Fibroblast of skin of left biceps (primary cell): Measurements from ENCODE around the gene PTGES2.

Experiments used
- DNase-seq, 2 experiments: peaks; one replicate each; pipeline ENCODE4 v3.0.0-alpha.2; 2013; ENCODE audit warnings: low read depth in 2 of 2

The PTGES2 gene

DNA sequence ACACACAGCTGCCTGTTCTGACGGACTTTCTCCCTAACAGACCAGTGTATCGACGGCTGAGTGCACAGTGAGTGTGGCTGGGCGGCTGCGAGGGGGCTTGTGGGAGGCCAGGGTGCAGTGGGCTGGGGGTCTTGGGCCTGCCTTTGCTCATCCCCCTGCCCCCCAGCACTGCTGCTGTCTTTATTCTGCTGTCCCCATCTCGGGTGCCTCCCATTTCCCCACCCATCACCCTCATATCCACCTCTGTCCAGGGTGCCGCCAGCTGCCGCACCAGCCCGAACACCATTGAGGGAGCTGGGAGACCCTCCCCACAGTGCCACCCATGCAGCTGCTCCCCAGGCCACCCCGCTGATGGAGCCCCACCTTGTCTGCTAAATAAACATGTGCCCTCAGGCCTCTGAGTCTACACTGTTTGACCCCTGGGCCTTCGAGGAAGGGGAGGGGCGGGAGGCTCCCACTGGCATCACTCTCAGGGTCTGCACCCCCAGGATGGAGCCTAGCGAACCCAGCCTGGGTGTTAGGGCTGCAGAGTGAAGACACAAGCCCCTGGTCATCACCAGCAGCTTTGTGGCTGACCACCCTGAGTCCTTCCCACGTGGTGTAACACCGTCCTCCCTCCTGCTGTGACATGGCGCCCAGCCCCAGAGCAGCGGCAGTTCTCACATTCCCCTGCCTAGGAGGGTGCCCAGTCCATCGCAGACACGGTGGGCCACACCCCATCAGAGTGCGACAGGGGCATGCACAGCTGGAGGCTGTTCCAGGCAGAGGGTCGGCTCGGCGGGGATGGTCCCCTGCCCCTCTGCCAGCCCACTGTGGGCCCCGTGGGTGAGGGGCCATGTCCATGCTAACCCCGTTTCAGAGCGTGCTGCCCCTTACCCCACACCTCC is 25.8 kb upstream of the PTGES2 start:
- no peak for DNase-seq

- DNase-seq, result no peak
Observed at GRCh38 chr9:128152133-128153059, 24.9 kb upstream of the PTGES2 start.

DNA sequence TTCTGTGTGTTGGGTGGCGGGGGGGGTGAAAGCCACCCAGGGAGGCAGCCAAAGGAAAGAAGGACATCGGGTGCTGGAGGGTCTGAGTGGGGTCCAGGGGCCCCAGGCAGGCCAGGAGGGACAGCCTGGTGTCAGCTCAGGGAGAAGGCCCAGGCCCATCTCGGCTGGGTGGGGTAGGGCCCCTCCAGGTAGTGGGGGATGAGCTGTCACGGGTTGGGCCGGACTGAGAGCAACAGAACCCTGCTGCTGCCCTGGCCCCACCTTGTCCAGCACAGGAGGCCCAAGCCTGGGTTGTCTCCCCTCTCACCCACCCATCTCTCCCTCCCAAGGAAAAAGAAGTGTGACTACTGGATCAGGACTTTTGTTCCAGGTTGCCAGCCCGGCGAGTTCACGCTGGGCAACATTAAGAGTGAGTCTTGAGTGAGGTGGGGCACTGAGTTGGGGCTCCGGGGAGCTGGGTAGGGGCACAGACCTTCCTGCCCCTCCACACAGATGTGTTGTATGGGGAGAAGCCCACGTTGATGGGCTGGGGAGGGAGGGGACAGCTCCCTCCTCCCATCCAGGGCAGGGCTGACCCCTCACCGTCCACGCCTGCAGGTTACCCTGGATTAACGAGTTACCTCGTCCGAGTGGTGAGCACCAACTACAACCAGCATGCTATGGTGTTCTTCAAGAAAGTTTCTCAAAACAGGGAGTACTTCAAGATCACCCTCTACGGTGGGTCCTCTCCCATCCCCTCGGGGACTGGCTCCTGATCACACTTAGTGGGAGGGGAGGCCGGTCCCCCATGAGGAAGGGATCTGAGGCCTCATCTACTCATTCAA is 24.0 kb upstream of the PTGES2 start:
- DNase-seq, result no peak

DNA sequence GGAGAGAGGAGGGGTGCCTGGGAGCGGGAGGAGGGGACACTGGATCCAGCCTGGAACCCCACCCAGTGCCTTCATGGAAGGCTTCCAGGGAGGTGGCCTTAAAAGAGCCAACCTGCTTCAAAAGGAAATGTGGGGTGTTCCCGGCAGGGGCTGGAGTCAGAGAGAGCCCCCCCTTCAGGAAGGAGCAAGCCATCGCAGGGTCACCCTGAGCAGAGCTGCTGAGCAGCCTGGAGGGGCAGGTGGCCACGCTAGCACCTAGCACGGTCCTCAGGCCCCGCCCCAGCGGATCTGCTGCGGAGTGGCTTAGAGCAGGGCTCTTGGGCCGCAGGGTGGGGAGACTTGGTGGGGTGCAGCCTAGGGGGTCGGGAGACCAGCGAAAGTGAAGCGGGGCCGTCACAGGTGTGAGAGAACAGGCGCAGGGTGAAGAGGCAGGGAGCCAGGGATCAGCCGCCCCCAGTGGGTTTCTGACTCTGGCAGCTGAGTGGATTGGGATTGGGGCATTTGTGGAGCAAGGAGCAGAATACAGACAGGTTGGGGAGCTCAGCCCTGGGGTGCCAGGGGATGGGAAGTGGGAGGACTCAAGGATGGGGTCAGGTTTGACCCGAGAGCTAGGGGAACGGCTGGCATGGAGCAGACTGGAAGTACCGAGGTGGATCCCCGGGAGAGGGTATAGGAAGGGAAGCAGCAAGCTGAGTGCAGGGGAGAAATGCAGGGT is 23.2 kb upstream of the PTGES2 start:
- DNase-seq, result no peak

DNA sequence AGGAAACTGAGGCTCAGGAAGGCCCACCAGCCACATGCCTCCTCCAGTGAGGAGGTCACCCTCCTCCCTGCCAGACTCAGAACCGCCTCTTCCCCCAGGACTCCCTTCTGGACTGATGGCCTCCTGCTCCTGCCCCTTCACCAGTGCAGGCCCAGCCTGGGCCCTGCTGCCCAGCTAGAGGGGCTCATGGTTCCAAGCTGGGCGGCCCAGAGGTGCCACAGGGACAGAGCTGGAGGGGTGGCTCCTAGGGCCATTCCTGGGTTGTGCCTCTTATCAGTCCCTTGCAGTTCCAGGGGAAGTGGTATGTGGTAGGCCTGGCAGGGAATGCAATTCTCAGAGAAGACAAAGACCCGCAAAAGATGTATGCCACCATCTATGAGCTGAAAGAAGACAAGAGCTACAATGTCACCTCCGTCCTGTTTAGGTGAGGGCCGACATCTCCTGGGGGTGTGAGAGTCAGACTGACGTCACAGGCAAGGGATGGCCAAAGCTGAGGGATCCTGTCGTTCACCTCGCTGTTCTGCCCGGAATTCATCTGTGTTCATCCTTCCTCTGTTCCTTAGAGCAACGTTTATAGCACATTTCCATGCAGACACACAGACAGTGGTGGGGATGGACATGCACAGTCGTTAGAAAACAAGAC is 22.5 kb upstream of the PTGES2 start:
- DNase-seq, result no peak

- no peak for DNase-seq
Observed at GRCh38 chr9:128149001-128149701, 21.6 kb upstream of the PTGES2 start, which contains the start of gene LCN2. Gene LCN2, plus strand, starts transcription at chr9:128149453. Its CDS starts 73 bp downstream, at chr9:128149526.

GRCh38 chr9:128148509-128149000 is 21.0 kb upstream of the PTGES2 start:
- no peak for DNase-seq

- no peak for DNase-seq
Observed at GRCh38 chr9:128146591-128147120, 19.1 kb upstream of the PTGES2 start.

DNA sequence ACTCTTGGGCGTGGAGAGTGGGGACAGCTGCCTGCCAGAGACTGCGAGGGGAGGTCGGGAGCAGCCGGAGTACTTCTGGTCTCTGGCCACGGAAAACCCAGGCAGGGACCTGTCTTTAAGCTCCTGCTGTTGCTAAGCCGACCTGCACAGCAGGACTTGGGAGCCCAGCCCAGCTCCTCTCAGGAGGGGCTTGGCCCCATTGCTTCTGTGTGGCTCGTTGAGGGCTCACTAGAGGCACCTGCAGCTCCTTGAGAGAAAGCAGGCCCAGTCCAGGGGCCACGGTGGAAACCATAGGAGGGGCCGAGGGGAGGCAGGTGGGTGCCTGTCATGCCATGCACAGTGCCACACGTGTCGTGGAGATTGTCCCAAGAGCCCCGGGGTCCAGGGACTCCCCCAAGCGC is 18.4 kb upstream of the PTGES2 start:
- no peak for DNase-seq

- DNase-seq, result no peak
Observed at GRCh38 chr9:128145536-128145935, 18.0 kb upstream of the PTGES2 start.

- no peak for DNase-seq
Observed at GRCh38 chr9:128144239-128145181, 17.0 kb upstream of the PTGES2 start.

- DNase-seq, result no peak
Observed at GRCh38 chr9:128143525-128144238, 16.2 kb upstream of the PTGES2 start.

- no peak for DNase-seq
Observed at GRCh38 chr9:128142596-128142995, 15.1 kb upstream of the PTGES2 start.

- no peak for DNase-seq
Observed at GRCh38 chr9:128142061-128142460, 14.5 kb upstream of the PTGES2 start.

GRCh38 chr9:128141604-128142003 is 14.1 kb upstream of the PTGES2 start:
- DNase-seq, result no peak

GRCh38 chr9:128139621-128140020 is 12.1 kb upstream of the PTGES2 start:
- DNase-seq, result no peak

DNA sequence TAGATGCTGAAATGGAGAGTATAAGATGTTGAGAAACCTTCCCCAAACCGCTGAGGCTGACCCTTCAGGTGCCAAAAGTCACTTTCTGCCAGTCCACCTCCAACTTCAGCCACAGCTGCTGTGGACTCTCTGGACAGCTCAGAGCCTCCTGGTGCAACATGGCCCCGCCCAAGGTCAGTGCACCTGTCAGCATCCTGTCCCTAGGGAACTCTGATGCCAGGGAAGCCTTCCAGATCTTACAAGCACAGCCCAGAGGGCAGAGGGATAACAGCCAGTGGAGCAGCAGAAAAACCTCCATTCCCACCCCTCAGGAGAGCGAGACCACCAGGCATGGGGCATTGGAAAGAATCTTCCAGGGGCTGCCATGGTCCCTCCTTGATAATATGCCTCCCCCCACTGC is 10.5 kb upstream of the PTGES2 start:
- no peak for DNase-seq
